OCI-LY1 (cell line): ENCODE data around the gene EFNB1.

Experiments
- H2AFZ ChIP-seq: fragments of 200-600 bp; sonication (generic), shearing (Covaris generic); 2 replicates; pipeline ENCODE4 v1.6.0; 2014; ENCODE audit warnings: antibody characterized with exemption, mild to moderate bottlenecking, low read length
- H3F3A ChIP-seq: fragments of 200-600 bp; sonication (generic), shearing (Covaris generic); 2 replicates; pipeline ENCODE4 v1.6.0; 2014; ENCODE audit warnings: mild to moderate bottlenecking, antibody characterized with exemption, low read length, moderate library complexity; ENCODE audit not compliant: insufficient read depth
- H3K27ac ChIP-seq: fragments of 200-600 bp; sonication (generic); 2 replicates; pipeline ENCODE4 v1.5.1; 2014; ENCODE audit warnings: low read length, mixed run types, mild to moderate bottlenecking, low read depth; ENCODE audit not compliant: poor library complexity, severe bottlenecking
- H3K27me3 ChIP-seq: fragments of 200-600 bp; sonication (generic); 2 replicates; pipeline ENCODE4 v1.6.0; 2014; ENCODE audit warnings: antibody characterized with exemption, mild to moderate bottlenecking, low read length, moderate library complexity; ENCODE audit not compliant: insufficient read depth
- H3K36me3 ChIP-seq: fragments of 200-600 bp; sonication (generic); 2 replicates; pipeline ENCODE4 v1.6.1; 2014; ENCODE audit warnings: mild to moderate bottlenecking, antibody characterized with exemption, low read length, moderate library complexity, mixed read lengths; ENCODE audit not compliant: insufficient read depth
- H3K4me1 ChIP-seq: fragments of 200-600 bp; sonication (generic); 2 replicates; pipeline ENCODE4 v1.5.1; 2014; ENCODE audit warnings: mild to moderate bottlenecking, low read length, moderate library complexity; ENCODE audit not compliant: insufficient read depth, severe bottlenecking
- H3K4me2 ChIP-seq: fragments of 200-600 bp; sonication (generic), shearing (Covaris generic); 2 replicates; pipeline ENCODE4 v1.6.1; 2014; ENCODE audit warnings: low read length
- H3K4me3 ChIP-seq: fragments of 200-600 bp; sonication (generic); 2 replicates; pipeline ENCODE4 v1.5.1; 2014; ENCODE audit warnings: low read length, low read depth, mild to moderate bottlenecking, mixed read lengths; ENCODE audit not compliant: poor library complexity, severe bottlenecking
- H3K79me2 ChIP-seq: fragments of 200-600 bp; shearing (Covaris generic); 2 replicates; pipeline ENCODE4 v1.6.1; 2016; ENCODE audit warnings: mixed run types, low read length, mixed read lengths; ENCODE audit not compliant: insufficient read depth
- H3K9ac ChIP-seq: fragments of 200-600 bp; sonication (generic), shearing (Covaris generic); 2 replicates; pipeline ENCODE4 v1.6.1; 2014; ENCODE audit warnings: mild to moderate bottlenecking, low read length, mixed read lengths
- H3K9me2 ChIP-seq: fragments of 200-600 bp; sonication (generic), shearing (Covaris generic); 2 replicates; pipeline ENCODE4 v1.6.1; 2014; ENCODE audit warnings: low read depth, mild to moderate bottlenecking, low read length, mixed read lengths
- H3K9me3 ChIP-seq: fragments of 200-600 bp; shearing (Covaris generic); 2 replicates; pipeline ENCODE4 v1.6.1; 2014; ENCODE audit warnings: low read length, mixed read lengths
- H4K20me1 ChIP-seq: fragments of 200-600 bp; sonication (generic), shearing (Covaris generic); 2 replicates; pipeline ENCODE4 v1.6.0; 2016; ENCODE audit warnings: mild to moderate bottlenecking, low read length; ENCODE audit not compliant: insufficient read depth
- CTCF ChIP-seq: fragments of 200-600 bp; sonication (generic), shearing (Covaris generic); IDR thresholded peaks from 2 replicates; pipeline ENCODE4 v1.5.1; 2017; ENCODE audit warnings: mild to moderate bottlenecking, antibody characterized with exemption, low read length, moderate library complexity, mixed read lengths
- EZH2 ChIP-seq: fragments of 200-600 bp; sonication (generic), shearing (Covaris generic); IDR thresholded peaks from 2 replicates; pipeline ENCODE4 v1.8.0; 2017; ENCODE audit warnings: borderline replicate concordance, mixed run types, mild to moderate bottlenecking, antibody characterized with exemption, low read length, moderate library complexity, mixed read lengths

Gene EFNB1

DNA sequence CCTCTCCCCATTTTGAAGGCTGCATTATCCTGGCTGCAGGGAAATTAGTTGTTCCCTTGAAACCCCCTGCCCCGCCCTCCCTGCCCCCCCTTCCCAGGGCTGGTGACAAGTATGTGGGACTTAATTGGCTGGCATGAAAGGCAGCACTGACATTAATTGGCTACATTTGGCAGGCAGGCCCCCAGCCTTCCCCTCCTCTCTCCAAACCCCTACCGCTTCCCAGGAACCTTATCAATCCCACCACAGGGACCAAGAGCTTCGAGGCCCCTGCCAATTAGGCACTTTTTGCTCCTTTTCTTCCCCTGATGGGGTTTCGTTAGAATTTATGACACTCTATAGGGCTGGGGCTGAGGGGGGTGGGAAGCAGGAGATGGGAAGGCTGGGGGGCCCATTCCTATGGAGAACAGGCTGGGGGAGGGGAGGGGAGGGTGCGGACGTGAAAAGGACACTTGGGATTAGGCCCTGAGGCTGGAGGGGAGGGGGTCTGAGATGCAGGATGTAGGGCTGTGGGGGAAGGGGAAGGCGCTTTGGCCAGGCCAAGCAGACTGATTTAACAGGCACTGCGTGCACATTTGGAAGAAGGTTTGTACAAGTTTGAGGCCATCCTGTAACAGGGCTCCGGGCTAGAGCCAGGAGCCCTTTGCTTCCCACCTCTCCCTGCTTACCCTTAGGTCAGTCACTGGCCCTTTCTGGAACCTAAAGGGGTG, 52.2 kb downstream of the EFNB1 start:
- Histone ChIP-seq H2AFZ (no peak overlapping the region), H3K4me2 (no peak overlapping the region), H3K4me1 (no peaks in the 10 kb centered on the region), H3K9me3 (no peaks in the 10 kb centered on the region), H3K9me2 (no peaks in the 10 kb centered on the region), H3K36me3 (no peaks in the 10 kb centered on the region), H3K4me3 (no peak overlapping the region), H3K9ac (no peak overlapping the region), H4K20me1 (no peaks in the 10 kb centered on the region), H3K27ac (no peak overlapping the region), H3K79me2 (no peaks in the 10 kb centered on the region), H3F3A (no peaks in the 10 kb centered on the region), H3K27me3 (no peaks in the 10 kb centered on the region)
- TF ChIP-seq CTCF: no peak
- TF ChIP-seq EZH2: no peak

- no peak overlapping the region for H2AFZ ChIP-seq
- TF ChIP-seq CTCF (no peak), EZH2 (no peak)
- no peak overlapping the region for H3K9ac ChIP-seq
- H3K4me1 ChIP-seq: no peaks in the 10 kb centered on the region
- H3F3A ChIP-seq: no peaks in the 10 kb centered on the region
- H4K20me1 ChIP-seq: no peaks in the 10 kb centered on the region
- no peaks in the 10 kb centered on the region for H3K79me2 ChIP-seq
- H3K27ac ChIP-seq: no peak overlapping the region
- no peaks in the 10 kb centered on the region for H3K36me3 ChIP-seq
- H3K27me3 ChIP-seq: no peaks in the 10 kb centered on the region
- no peak overlapping the region for H3K4me3 ChIP-seq
- no peaks in the 10 kb centered on the region for H3K9me2 ChIP-seq
- H3K4me2 ChIP-seq: no peak overlapping the region
- H3K9me3 ChIP-seq: no peaks in the 10 kb centered on the region
These were observed 53.1 kb downstream of the EFNB1 start for GRCh38 chrX:68881911-68882310.

- Histone ChIP-seq H3K9ac (no peak overlapping the region), H3K79me2 (no peaks in the 10 kb centered on the region), H3K4me3 (no peak overlapping the region), H3K9me3 (no peaks in the 10 kb centered on the region), H3F3A (no peaks in the 10 kb centered on the region), H2AFZ (no peak overlapping the region), H4K20me1 (no peaks in the 10 kb centered on the region), H3K27ac (no peak overlapping the region), H3K27me3 (no peaks in the 10 kb centered on the region), H3K9me2 (no peaks in the 10 kb centered on the region), H3K4me2 (no peak overlapping the region), H3K36me3 (no peaks in the 10 kb centered on the region), H3K4me1 (no peaks in the 10 kb centered on the region)
- TF ChIP-seq CTCF (no peak), EZH2 (no peak)
These were observed 55.0 kb downstream of the EFNB1 start for GRCh38 chrX:68883800-68884199.
